ENCODE data around the gene CBR4.
A peak's percentile ranks its signal among the peaks of the same experiment; 100 is the strongest.

CBR4 gene

GRCh38 chr4:169010125-169011023, at the start of gene CBR4:
Gene CBR4, minus strand, starts transcription at chr4:169010255. Its CDS starts 166 bp downstream, at chr4:169010089.
- peak; percentile 97 to 100 (median 99) for DNase-seq
- intact Hi-C loops (cut with DNase I): loop anchor here (5.0 kb wide), 2 partner anchors 88 to 262 kb away; partner anchors contain the start of gene SH3RF1

GRCh38 chr4:169059306-169060211, 49.5 kb upstream of the CBR4 start:
- DNase-seq: peak in 30 of 42 donors; percentile 4 to 63 (median 30)

GRCh38 chr4:169058312-169058711, 48.3 kb upstream of the CBR4 start:
- intact Hi-C loops (cut with DNase I): no loop called here
- no peak for DNase-seq

More at GRCh38 chr4:169059306-169060211, 49.5 kb upstream of the CBR4 start:
- intact Hi-C loops (cut with DNase I): no loop called here

- intact Hi-C loops (cut with DNase I): no loop called here
- DNase-seq: no peak
Observed at GRCh38 chr4:169054879-169055278, 44.8 kb upstream of the CBR4 start.

- intact Hi-C loops (cut with DNase I): no loop called here
- DNase-seq: no peak
Observed at GRCh38 chr4:169052594-169052945, 42.5 kb upstream of the CBR4 start.

GRCh38 chr4:169051761-169052593, 41.9 kb upstream of the CBR4 start:
- DNase-seq: no peak
- intact Hi-C loops (cut with DNase I): no loop called here

- no peak for DNase-seq
- intact Hi-C loops (cut with DNase I): no loop called here
Observed at GRCh38 chr4:169050881-169051760, 41.1 kb upstream of the CBR4 start.

GRCh38 chr4:169050284-169050683, 40.2 kb upstream of the CBR4 start:
- no peak for DNase-seq
- intact Hi-C loops (cut with DNase I): no loop called here

- intact Hi-C loops (cut with DNase I): no loop called here
- peak in 2 of 42 donors; percentile 13 to 17 for DNase-seq
Observed at GRCh38 chr4:169048868-169049414, 38.9 kb upstream of the CBR4 start.

- intact Hi-C loops (cut with DNase I): no loop called here
- no peak for DNase-seq
Observed at GRCh38 chr4:169047956-169048355, 37.9 kb upstream of the CBR4 start.

GRCh38 chr4:169045862-169046584, 36.0 kb upstream of the CBR4 start:
- intact Hi-C loops (cut with DNase I): no loop called here
- DNase-seq: no peak

GRCh38 chr4:169044714-169045447, 34.8 kb upstream of the CBR4 start:
- intact Hi-C loops (cut with DNase I): no loop called here
- no peak for DNase-seq

GRCh38 chr4:169042608-169043007, 32.6 kb upstream of the CBR4 start:
- DNase-seq: no peak
- intact Hi-C loops (cut with DNase I): no loop called here

GRCh38 chr4:169040559-169041261, 30.7 kb upstream of the CBR4 start:
- DNase-seq: no peak
- intact Hi-C loops (cut with DNase I): no loop called here

- intact Hi-C loops (cut with DNase I): no loop called here
- no peak for DNase-seq
Observed at GRCh38 chr4:169039251-169039954, 29.3 kb upstream of the CBR4 start.

Data from head of caudate nucleus (tissue), 42 donors.